ENCODE data around the gene OR8K3.

- no peak for TF ChIP-seq CTCF (IDR thresholded peaks at IDR 0.05; ENCODE audit: low read length)
- TF ChIP-seq EZH2 (IDR thresholded peaks at IDR 0.05; ENCODE audit: borderline replicate concordance, low read length) = no peak
Measured at GRCh38 chr11:56307836-56308235, 7.1 kb upstream of the OR8K3 start.

All from OCI-LY1 (cell line).